Measurements from ENCODE around the gene NTNG1.

DNA sequence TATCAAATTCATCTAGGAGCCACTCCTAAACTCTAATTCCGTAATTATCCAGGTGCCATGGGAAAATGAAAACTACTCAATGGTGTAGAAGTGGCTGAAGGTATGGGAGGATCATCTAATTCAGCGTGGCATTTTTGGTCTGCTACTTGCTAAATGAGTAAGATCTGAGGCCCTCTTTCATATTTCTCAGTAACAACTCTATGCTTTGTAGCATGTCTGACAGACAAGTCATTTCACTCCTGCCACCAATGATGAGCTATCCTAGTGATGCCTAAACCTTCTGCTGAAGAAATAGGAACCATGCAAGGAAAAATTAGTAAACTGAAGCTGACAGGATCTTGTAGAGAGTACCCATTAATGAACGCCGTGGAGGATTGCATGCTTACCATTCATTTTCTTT is 145.3 kb downstream of the NTNG1 start:
- TF ChIP-seq, protein P1, sequence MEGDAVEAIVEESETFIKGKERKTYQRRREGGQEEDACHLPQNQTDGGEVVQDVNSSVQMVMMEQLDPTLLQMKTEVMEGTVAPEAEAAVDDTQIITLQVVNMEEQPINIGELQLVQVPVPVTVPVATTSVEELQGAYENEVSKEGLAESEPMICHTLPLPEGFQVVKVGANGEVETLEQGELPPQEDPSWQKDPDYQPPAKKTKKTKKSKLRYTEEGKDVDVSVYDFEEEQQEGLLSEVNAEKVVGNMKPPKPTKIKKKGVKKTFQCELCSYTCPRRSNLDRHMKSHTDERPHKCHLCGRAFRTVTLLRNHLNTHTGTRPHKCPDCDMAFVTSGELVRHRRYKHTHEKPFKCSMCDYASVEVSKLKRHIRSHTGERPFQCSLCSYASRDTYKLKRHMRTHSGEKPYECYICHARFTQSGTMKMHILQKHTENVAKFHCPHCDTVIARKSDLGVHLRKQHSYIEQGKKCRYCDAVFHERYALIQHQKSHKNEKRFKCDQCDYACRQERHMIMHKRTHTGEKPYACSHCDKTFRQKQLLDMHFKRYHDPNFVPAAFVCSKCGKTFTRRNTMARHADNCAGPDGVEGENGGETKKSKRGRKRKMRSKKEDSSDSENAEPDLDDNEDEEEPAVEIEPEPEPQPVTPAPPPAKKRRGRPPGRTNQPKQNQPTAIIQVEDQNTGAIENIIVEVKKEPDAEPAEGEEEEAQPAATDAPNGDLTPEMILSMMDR (IDR thresholded peaks at IDR 0.05), result no peak
- TF ChIP-seq POLR2A (IDR thresholded peaks at IDR 0.05), result no peak
